GM12892 (cell line): ENCODE data around the gene KLHL17.

ENCODE experiments used
- POLR2A ChIP-seq: IDR thresholded peaks from 2 replicates; pipeline ENCODE4 v1.6.1; 2011; ENCODE audit warnings: low read depth, low read length, control low read depth
- TAF1 ChIP-seq: IDR thresholded peaks from 2 replicates; pipeline ENCODE4 v1.6.1; 2011; ENCODE audit warnings: low read depth, mild to moderate bottlenecking, control low read depth, low read length, borderline replicate concordance

DNA sequence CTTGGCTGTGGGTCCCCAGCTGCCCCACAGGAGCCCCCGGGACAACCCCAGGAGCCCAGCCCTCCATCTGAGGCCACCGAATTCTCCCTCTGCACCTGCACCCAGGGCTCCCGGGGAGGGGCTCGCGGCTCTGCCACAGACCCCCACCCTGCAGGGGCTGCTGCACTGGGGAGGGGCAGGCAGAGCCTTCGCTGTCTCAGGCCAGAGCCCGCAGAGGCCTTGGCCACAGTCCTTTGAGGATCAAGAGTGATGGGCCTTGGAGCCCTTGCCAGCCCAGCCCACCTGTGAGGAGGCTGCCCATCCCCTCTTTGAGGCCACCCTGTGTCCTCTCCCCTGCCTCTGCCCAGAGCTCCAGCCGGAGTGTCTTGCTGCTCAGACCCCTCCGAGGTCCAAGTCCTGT lies 15.0 kb downstream of the KLHL17 start:
- TF ChIP-seq POLR2A (no peak), TAF1 (no peak)
